ENCODE results near the gene ANKFN1. TPM values are rescaled to one million over a fixed set of nuclear protein-coding genes. Genes with fewer than 3 reads are reported as not detected.
A peak's percentile ranks its signal among the peaks of the same experiment; 100 is the strongest.

ANKFN1 gene
- total RNA-seq, 1 donor from 2014 or later = not detected

DNA sequence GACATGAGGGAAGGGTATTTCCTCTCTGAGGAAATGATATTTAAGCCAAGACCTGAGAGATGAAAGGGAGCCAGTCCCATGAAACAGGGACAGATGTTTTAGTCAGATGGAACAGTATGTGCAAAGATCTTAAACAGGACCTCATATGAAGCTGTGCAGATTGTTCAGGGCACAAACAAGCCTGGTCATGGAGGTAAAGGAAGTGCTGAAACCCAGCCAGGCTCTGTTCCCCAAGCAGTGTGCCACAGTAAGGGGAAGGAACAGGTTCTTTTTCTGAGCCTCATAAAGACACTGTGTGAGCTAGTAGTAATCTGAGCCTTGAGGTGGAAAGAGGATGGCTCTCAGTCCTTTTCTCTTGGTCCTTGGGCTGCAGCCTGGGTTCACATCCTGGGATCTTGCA lies 159.9 kb downstream of the ANKFN1 start:
- H3K36me3 Mint-ChIP-seq (ENCODE audit: low read depth, unreplicated experiment) = no peaks in the 10 kb centered on the region
- no peak overlapping the region for H3K4me2 ChIP-seq (ENCODE audit: low read length)
- H3K4me1 Mint-ChIP-seq (ENCODE audit: low read depth, unreplicated experiment) = peaks cover 11% of the 10 kb centered on the region
- no peak for FAIRE-seq
- no peaks in the 10 kb centered on the region for H3K79me2 ChIP-seq (ENCODE audit: insufficient read depth, low read length)
- H3K4me3 Mint-ChIP-seq (ENCODE audit: unreplicated experiment) = no peak overlapping the region
- no peaks in the 10 kb centered on the region for H3K36me3 ChIP-seq (ENCODE audit: insufficient read depth, low read length)
- no peak overlapping the region for H3K27ac ChIP-seq (ENCODE audit: low read depth, low read length)
- TF ChIP-seq CTCF (IDR thresholded peaks at IDR 0.05; ENCODE audit: insufficient read depth, low read depth, low read length) (no peak), EZH2 (IDR thresholded peaks at IDR 0.05; ENCODE audit: insufficient read depth, low read length) (no peak)
- no peaks in the 10 kb centered on the region for H3K27me3 ChIP-seq (ENCODE audit: insufficient read depth, low read length)
- no peak overlapping the region for H2AFZ ChIP-seq (ENCODE audit: low read depth, low read length)
- H3K9me3 ChIP-seq (ENCODE audit: insufficient read depth, low read depth, low read length) = no peaks in the 10 kb centered on the region
- no peak overlapping the region for H3K27ac Mint-ChIP-seq (ENCODE audit: unreplicated experiment)
- H3K4me1 ChIP-seq (ENCODE audit: insufficient read depth, low read length) = no peaks in the 10 kb centered on the region
- H3K4me3 ChIP-seq (ENCODE audit: insufficient read depth, low read depth, low read length) = no peak overlapping the region
- H3K9me3 Mint-ChIP-seq (ENCODE audit: unreplicated experiment) = no peaks in the 10 kb centered on the region
- no peak for DNase-seq (ENCODE audit: low read depth)
- no peaks in the 10 kb centered on the region for H4K20me1 ChIP-seq (ENCODE audit: insufficient read depth, low read length)
- no peak overlapping the region for H3K9ac ChIP-seq (ENCODE audit: low read length)
- H3K27me3 Mint-ChIP-seq (ENCODE audit: low read depth, unreplicated experiment) = no peaks in the 10 kb centered on the region

DNA sequence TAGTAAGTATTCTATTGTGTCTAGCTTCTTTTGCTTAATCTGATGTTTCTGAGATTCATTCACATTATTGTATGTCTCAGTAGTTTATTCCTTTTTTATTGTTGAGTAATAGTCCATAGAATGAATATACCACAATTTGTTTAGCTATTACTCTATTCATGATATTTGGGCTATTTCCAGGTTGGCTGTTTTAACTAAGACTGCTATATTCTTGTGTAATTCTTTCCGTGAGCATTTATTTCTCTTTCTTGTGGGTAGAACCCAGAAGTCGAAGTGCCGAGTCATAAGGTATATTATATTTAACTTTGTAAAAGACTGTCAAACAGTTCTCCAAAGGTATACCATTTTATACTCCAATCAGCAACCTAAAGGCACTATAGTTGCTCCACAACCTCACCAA lies 160.8 kb downstream of the ANKFN1 start:
- no peak overlapping the region for H3K27ac Mint-ChIP-seq (ENCODE audit: unreplicated experiment)
- no peaks in the 10 kb centered on the region for H3K9me3 ChIP-seq (ENCODE audit: insufficient read depth, low read depth, low read length)
- H3K4me1 ChIP-seq (ENCODE audit: insufficient read depth, low read length) = no peaks in the 10 kb centered on the region
- FAIRE-seq = no peak
- no peaks in the 10 kb centered on the region for H3K79me2 ChIP-seq (ENCODE audit: insufficient read depth, low read length)
- H3K4me2 ChIP-seq (ENCODE audit: low read length) = no peak overlapping the region
- H3K36me3 Mint-ChIP-seq (ENCODE audit: low read depth, unreplicated experiment) = no peaks in the 10 kb centered on the region
- H3K27me3 Mint-ChIP-seq (ENCODE audit: low read depth, unreplicated experiment) = no peaks in the 10 kb centered on the region
- H3K4me3 Mint-ChIP-seq (ENCODE audit: unreplicated experiment) = no peak overlapping the region
- H3K9ac ChIP-seq (ENCODE audit: low read length) = no peak overlapping the region
- peaks cover 11% of the 10 kb centered on the region for H3K4me1 Mint-ChIP-seq (ENCODE audit: low read depth, unreplicated experiment)
- H3K4me3 ChIP-seq (ENCODE audit: insufficient read depth, low read depth, low read length) = no peak overlapping the region
- H2AFZ ChIP-seq (ENCODE audit: low read depth, low read length) = no peak overlapping the region
- H3K27ac ChIP-seq (ENCODE audit: low read depth, low read length) = no peak overlapping the region
- peak; percentile 21 for DNase-seq (ENCODE audit: low read depth)
- no peaks in the 10 kb centered on the region for H4K20me1 ChIP-seq (ENCODE audit: insufficient read depth, low read length)
- H3K36me3 ChIP-seq (ENCODE audit: insufficient read depth, low read length) = no peaks in the 10 kb centered on the region
- no peaks in the 10 kb centered on the region for H3K27me3 ChIP-seq (ENCODE audit: insufficient read depth, low read length)
- H3K9me3 Mint-ChIP-seq (ENCODE audit: unreplicated experiment) = no peaks in the 10 kb centered on the region
- TF ChIP-seq CTCF (IDR thresholded peaks at IDR 0.05; ENCODE audit: insufficient read depth, low read depth, low read length) = no peak
- no peak for TF ChIP-seq EZH2 (IDR thresholded peaks at IDR 0.05; ENCODE audit: insufficient read depth, low read length)

DNA sequence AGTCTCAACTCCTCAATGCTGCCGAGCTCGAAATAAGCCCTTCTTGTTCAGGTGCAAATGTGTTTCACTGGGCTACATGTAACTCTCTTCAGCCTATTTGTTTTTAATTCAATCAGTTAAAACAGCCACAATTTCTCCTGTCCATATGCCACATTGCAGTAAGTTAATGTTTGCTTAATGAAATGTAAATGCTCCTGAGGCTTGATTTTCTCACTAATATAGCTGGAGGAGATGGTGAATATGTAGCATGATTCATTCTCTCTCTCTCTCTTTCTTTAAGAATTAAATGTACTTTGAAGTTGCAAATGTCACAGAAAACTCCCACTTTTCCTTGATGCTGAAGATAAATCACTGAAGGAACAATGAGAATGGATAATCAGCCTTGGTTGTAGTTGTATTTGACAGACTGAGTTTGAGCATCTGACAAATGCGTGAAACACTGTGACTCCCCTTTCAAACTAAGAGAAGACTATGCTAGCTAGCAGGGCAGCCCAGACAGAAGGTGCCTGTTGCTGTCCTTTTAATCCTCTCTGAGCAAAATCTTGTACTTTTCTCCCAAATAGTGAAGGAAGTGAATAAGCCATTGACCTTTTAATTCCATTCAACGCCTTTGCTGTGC lies 161.8 kb downstream of the ANKFN1 start:
- FAIRE-seq (no peak), DNase-seq (ENCODE audit: low read depth) (no peak)
- H3K4me1 Mint-ChIP-seq (ENCODE audit: low read depth, unreplicated experiment) = peaks cover 11% of the 10 kb centered on the region
- H3K27me3 Mint-ChIP-seq (ENCODE audit: low read depth, unreplicated experiment) = no peaks in the 10 kb centered on the region
- no peaks in the 10 kb centered on the region for H4K20me1 ChIP-seq (ENCODE audit: insufficient read depth, low read length)
- H3K27me3 ChIP-seq (ENCODE audit: insufficient read depth, low read length) = no peaks in the 10 kb centered on the region
- no peak overlapping the region for H3K4me3 Mint-ChIP-seq (ENCODE audit: unreplicated experiment)
- no peak overlapping the region for H3K4me3 ChIP-seq (ENCODE audit: insufficient read depth, low read depth, low read length)
- no peak overlapping the region for H2AFZ ChIP-seq (ENCODE audit: low read depth, low read length)
- H3K9me3 ChIP-seq (ENCODE audit: insufficient read depth, low read depth, low read length) = no peaks in the 10 kb centered on the region
- H3K27ac ChIP-seq (ENCODE audit: low read depth, low read length) = no peak overlapping the region
- no peaks in the 10 kb centered on the region for H3K36me3 ChIP-seq (ENCODE audit: insufficient read depth, low read length)
- H3K4me1 ChIP-seq (ENCODE audit: insufficient read depth, low read length) = no peaks in the 10 kb centered on the region
- no peak overlapping the region for H3K27ac Mint-ChIP-seq (ENCODE audit: unreplicated experiment)
- TF ChIP-seq EZH2 (IDR thresholded peaks at IDR 0.05; ENCODE audit: insufficient read depth, low read length) (no peak), CTCF (IDR thresholded peaks at IDR 0.05; ENCODE audit: insufficient read depth, low read depth, low read length) (no peak)
- H3K36me3 Mint-ChIP-seq (ENCODE audit: low read depth, unreplicated experiment) = no peaks in the 10 kb centered on the region
- H3K9ac ChIP-seq (ENCODE audit: low read length) = no peak overlapping the region
- no peak overlapping the region for H3K4me2 ChIP-seq (ENCODE audit: low read length)
- no peaks in the 10 kb centered on the region for H3K9me3 Mint-ChIP-seq (ENCODE audit: unreplicated experiment)
- no peaks in the 10 kb centered on the region for H3K79me2 ChIP-seq (ENCODE audit: insufficient read depth, low read length)
